Immature natural killer cell (primary cell): ENCODE measurements around the gene THSD4. TPM values are rescaled to one million over a fixed set of nuclear protein-coding genes. Genes with fewer than 3 reads are reported as not detected.

ENCODE experiments used
- DNase-seq, 3 donors: peaks; one replicate each; pipeline ENCODE4 v3.0.0; 2022; ENCODE audit warnings: mixed read lengths in 1 of 3
- H3K27ac Mint-ChIP-seq, 6 donors: one replicate each; pipeline ENCODE4 v1.8.0; 2020; ENCODE audit warnings: mixed read lengths in 6 of 6, mild to moderate bottlenecking in 5 of 6, inconsistent platforms in 4 of 6, moderate library complexity in 3 of 6
- H3K27me3 Mint-ChIP-seq, 3 donors: one replicate each; pipeline ENCODE4 v1.8.0; 2020 to 2021; ENCODE audit warnings: low read depth in 3 of 3, mild to moderate bottlenecking in 3 of 3, mixed read lengths in 3 of 3, moderate library complexity in 3 of 3, inconsistent platforms in 1 of 3
- H3K36me3 Mint-ChIP-seq, 3 donors: one replicate each; pipeline ENCODE4 v1.8.0; 2020; ENCODE audit warnings: mixed read lengths in 3 of 3, inconsistent platforms in 2 of 3, mild to moderate bottlenecking in 2 of 3
- H3K4me1 Mint-ChIP-seq, 2 donors: one replicate each; pipeline ENCODE4 v1.8.0; 2020; ENCODE audit warnings: inconsistent platforms in 2 of 2, mild to moderate bottlenecking in 2 of 2, mixed read lengths in 2 of 2, moderate library complexity in 1 of 2
- H3K4me3 Mint-ChIP-seq, 5 donors: one replicate each; pipeline ENCODE4 v1.8.0; 2020; ENCODE audit warnings: mild to moderate bottlenecking in 5 of 5, mixed read lengths in 5 of 5, inconsistent platforms in 3 of 5, moderate library complexity in 3 of 5
- H3K9me3 Mint-ChIP-seq, 6 donors: one replicate each; pipeline ENCODE4 v1.8.0; 2020; ENCODE audit warnings: mild to moderate bottlenecking in 6 of 6, mixed read lengths in 6 of 6, inconsistent platforms in 4 of 6, moderate library complexity in 3 of 6
- polyA plus RNA-seq, 3 donors: library from polyadenylated mRNA; unstranded; fragments of 300-500 nt; fragmentation: Illumina TruSeq; gene quantifications; one replicate each; pipeline ENCODE4 v1.2.3, GENCODE V29; 2021

Gene THSD4
- polyA plus RNA-seq, 3 donors from 2014 or later: not detected

DNA sequence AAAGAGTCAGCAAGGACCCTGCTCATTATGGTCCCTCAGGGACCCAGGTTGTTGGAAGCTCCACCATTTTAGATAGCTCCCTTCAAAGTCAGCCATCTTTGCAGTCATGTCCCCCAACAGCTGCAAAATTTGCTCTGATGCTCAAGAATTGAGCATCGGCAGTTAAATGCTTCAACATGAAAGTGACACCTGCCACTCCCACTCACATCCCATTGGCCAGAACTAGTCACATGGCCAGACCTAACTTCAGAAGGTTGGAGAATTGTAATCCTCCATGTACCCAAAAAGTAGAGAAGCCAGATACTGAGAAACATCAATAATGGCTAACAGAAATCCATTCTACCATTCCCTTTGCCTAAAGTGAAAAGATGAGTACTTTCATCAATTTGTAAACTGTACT lies 523.6 kb downstream of the THSD4 start:
- no peaks in the 10 kb centered on the region for H3K36me3 Mint-ChIP-seq
- no peaks in the 10 kb centered on the region for H3K4me1 Mint-ChIP-seq
- peaks cover 0 to 1% (median 0%) of the 10 kb centered on the region in 6 donors for H3K9me3 Mint-ChIP-seq
- peaks cover 2 to 8% (median 2%) of the 10 kb centered on the region in 3 donors for H3K27me3 Mint-ChIP-seq
- H3K4me3 Mint-ChIP-seq: no peak overlapping the region
- DNase-seq: no peak
- no peak overlapping the region for H3K27ac Mint-ChIP-seq

GRCh38 chr15:71639471-71639870 lies 524.2 kb downstream of the THSD4 start:
- no peak for DNase-seq
- Mint-ChIP-seq H3K27me3 (peaks cover 2 to 11% (median 4%) of the 10 kb centered on the region in 3 donors), H3K36me3 (no peaks in the 10 kb centered on the region), H3K4me1 (no peaks in the 10 kb centered on the region), H3K4me3 (no peak overlapping the region), H3K9me3 (peaks cover 0 to 1% (median 0%) of the 10 kb centered on the region in 6 donors), H3K27ac (no peak overlapping the region)

GRCh38 chr15:71643918-71644317 lies 528.6 kb downstream of the THSD4 start:
- H3K27me3 Mint-ChIP-seq: peaks cover 0 to 10% (median 5%) of the 10 kb centered on the region in 3 donors
- H3K27ac Mint-ChIP-seq: no peak overlapping the region
- H3K36me3 Mint-ChIP-seq: no peaks in the 10 kb centered on the region
- H3K9me3 Mint-ChIP-seq: no peaks in the 10 kb centered on the region
- H3K4me3 Mint-ChIP-seq: no peak overlapping the region
- no peak for DNase-seq
- H3K4me1 Mint-ChIP-seq: no peaks in the 10 kb centered on the region

DNA sequence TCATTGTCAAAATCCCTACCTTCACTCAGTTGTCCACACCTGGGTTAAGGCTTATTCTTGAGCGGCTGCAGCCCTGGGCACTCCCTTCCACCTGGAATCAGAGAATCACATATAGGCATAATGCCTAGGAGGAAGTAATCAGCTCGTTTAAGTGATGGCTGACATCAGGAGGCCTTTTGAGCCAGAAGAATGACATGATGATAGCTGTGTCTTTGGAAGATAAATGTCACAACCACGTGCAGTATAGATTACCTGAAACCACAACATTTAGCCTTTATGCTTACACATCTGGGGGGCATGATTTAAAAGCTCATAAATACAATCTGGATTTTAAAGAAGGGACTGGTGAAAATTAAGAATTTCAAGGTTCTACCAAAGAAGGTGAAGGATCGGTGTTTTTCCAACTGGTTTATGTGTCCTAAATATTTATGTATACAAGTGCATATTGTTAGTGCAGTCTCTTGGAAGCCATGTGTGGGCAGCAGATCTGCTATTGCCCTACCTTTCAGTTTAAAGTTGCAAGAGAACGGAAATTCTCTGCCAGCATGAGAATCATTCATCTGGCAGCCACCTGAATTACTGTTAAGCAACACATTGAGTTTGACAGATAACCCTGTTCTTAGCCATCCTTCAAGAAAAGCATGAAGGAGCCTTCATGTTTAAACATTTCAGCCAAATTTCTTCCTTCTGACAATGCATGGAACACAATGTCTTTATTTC lies 531.7 kb downstream of the THSD4 start:
- H3K27ac Mint-ChIP-seq: no peak overlapping the region
- DNase-seq: no peak
- no peaks in the 10 kb centered on the region for H3K36me3 Mint-ChIP-seq
- H3K9me3 Mint-ChIP-seq: no peaks in the 10 kb centered on the region
- peaks cover 0 to 10% (median 6%) of the 10 kb centered on the region in 3 donors for H3K27me3 Mint-ChIP-seq
- no peaks in the 10 kb centered on the region for H3K4me1 Mint-ChIP-seq
- H3K4me3 Mint-ChIP-seq: no peak overlapping the region

DNA sequence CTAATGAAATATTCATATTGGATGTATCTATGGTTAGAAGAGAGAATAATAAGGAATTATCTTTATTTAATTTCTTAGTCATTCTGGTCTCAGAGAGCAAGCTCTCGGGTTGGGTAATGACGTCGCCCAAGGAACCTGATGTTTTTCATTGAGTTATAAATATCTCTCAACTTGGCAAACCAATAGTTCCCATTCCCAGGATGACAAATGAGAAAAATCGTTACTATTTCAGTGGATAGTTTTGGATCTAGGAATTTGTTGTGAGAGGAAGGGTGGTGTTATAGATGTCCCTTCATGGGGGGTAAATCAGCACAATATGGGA lies 532.2 kb downstream of the THSD4 start:
- Mint-ChIP-seq H3K27me3 (peaks cover 0 to 10% (median 8%) of the 10 kb centered on the region in 3 donors), H3K27ac (no peak overlapping the region), H3K9me3 (no peaks in the 10 kb centered on the region), H3K36me3 (no peaks in the 10 kb centered on the region), H3K4me1 (no peaks in the 10 kb centered on the region), H3K4me3 (no peak overlapping the region)
- no peak for DNase-seq

DNA sequence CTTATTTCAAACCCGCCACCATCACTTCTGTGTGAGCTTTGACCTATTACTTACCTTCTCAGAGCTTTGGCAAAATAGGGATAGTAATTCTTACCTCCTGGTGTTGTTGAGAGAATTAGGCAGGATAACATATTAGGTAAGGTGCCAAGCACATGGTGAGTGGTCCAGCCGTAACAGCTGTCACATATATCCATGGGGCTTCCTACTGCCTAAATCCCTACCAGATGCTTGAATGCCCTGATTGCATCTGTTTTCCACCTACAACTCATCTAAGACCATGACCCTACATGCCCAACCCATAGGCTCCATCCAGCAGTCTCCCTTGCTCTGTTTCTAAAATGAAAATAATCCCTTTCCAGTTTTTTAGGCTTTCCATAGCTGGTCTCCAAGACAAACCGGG lies 532.8 kb downstream of the THSD4 start:
- no peak for DNase-seq
- no peak overlapping the region for H3K27ac Mint-ChIP-seq
- H3K4me1 Mint-ChIP-seq: no peaks in the 10 kb centered on the region
- H3K4me3 Mint-ChIP-seq: no peak overlapping the region
- peaks cover 1 to 10% (median 7%) of the 10 kb centered on the region in 3 donors for H3K27me3 Mint-ChIP-seq
- no peaks in the 10 kb centered on the region for H3K9me3 Mint-ChIP-seq
- no peaks in the 10 kb centered on the region for H3K36me3 Mint-ChIP-seq

- H3K36me3 Mint-ChIP-seq: no peaks in the 10 kb centered on the region
- no peaks in the 10 kb centered on the region for H3K9me3 Mint-ChIP-seq
These were observed 534.6 kb downstream of the THSD4 start for GRCh38 chr15:71649894-71650293.

DNA sequence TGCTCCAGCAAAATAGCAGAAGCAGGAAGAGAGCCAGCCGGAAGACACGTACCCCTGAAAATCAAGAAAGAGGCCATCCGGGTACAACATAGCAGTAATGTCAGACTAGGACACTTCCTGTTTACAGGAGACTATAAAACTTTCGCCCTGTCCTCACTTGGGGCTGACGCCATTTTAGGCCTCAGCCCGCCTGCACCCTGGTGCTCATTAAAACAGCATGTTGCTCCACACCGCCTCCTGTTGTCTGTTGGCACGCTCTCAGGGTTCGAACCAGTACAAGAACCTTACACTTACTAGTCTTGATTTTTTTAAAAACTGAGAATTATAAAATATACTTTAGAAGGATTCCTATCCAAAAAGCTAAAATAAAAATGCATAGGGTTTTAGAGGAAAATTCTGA lies 535.3 kb downstream of the THSD4 start:
- no peaks in the 10 kb centered on the region for H3K9me3 Mint-ChIP-seq
- no peak for DNase-seq
- H3K27ac Mint-ChIP-seq: no peak overlapping the region
- no peaks in the 10 kb centered on the region for H3K4me1 Mint-ChIP-seq
- peaks cover 3 to 5% (median 4%) of the 10 kb centered on the region in 3 donors for H3K27me3 Mint-ChIP-seq
- H3K4me3 Mint-ChIP-seq: no peak overlapping the region
- H3K36me3 Mint-ChIP-seq: no peaks in the 10 kb centered on the region

More at GRCh38 chr15:71649894-71650293, 534.6 kb downstream of the THSD4 start:
- Mint-ChIP-seq H3K27ac (no peak overlapping the region), H3K4me3 (no peak overlapping the region), H3K27me3 (peaks cover 3 to 7% (median 4%) of the 10 kb centered on the region in 3 donors), H3K4me1 (no peaks in the 10 kb centered on the region)
- no peak for DNase-seq

- Mint-ChIP-seq H3K27ac (no peak overlapping the region), H3K27me3 (peaks cover 3 to 4% (median 3%) of the 10 kb centered on the region in 3 donors), H3K36me3 (no peaks in the 10 kb centered on the region), H3K9me3 (no peaks in the 10 kb centered on the region), H3K4me3 (no peak overlapping the region), H3K4me1 (no peaks in the 10 kb centered on the region)
- DNase-seq: no peak
These were observed 536.5 kb downstream of the THSD4 start for GRCh38 chr15:71651750-71652186.

DNA sequence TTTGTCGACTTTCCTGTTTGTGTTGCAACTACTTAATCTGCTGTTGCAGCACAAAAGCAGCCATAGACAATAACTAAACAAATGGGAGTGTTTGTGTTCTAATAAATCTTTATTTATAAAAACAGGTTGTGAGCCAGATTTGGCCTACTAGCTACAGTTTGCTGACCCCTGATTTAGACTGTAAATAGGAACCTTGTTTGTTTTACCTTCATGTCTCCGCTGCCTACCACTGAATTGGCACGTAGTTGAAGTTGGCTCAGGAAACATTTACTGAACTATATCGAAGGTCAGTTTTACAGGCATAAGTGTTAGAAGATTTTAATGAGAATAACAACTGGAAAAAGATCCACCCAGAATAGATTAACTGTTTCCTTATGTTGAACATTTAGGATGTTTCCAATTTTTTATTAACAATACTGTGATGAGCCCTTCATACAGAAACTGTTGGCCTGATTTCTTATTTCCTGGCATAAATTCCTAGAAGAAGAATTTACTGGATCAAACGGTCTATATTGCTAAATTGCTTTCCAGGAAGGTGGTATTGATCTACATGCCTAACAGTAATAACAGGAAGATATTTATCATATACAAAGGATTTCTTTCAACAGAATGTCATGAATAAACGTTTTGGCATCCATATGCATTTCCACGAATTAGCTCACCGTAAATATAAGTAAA lies 538.9 kb downstream of the THSD4 start:
- Mint-ChIP-seq H3K27ac (no peak overlapping the region), H3K36me3 (no peaks in the 10 kb centered on the region), H3K4me1 (no peaks in the 10 kb centered on the region), H3K27me3 (peaks cover 0 to 4% (median 3%) of the 10 kb centered on the region in 3 donors), H3K9me3 (no peaks in the 10 kb centered on the region), H3K4me3 (no peak overlapping the region)
- no peak for DNase-seq

GRCh38 chr15:71654720-71655174 lies 539.5 kb downstream of the THSD4 start:
- no peak for DNase-seq
- Mint-ChIP-seq H3K4me3 (no peak overlapping the region), H3K27ac (no peak overlapping the region), H3K4me1 (no peaks in the 10 kb centered on the region), H3K9me3 (no peaks in the 10 kb centered on the region), H3K27me3 (peaks cover 0 to 4% (median 3%) of the 10 kb centered on the region in 3 donors), H3K36me3 (no peaks in the 10 kb centered on the region)

GRCh38 chr15:71656425-71656824 lies 541.2 kb downstream of the THSD4 start:
- DNase-seq: no peak
- no peak overlapping the region for H3K4me3 Mint-ChIP-seq
- no peak overlapping the region for H3K27ac Mint-ChIP-seq
- H3K36me3 Mint-ChIP-seq: no peaks in the 10 kb centered on the region
- H3K4me1 Mint-ChIP-seq: no peaks in the 10 kb centered on the region
- peaks cover 0 to 4% (median 3%) of the 10 kb centered on the region in 3 donors for H3K27me3 Mint-ChIP-seq
- no peaks in the 10 kb centered on the region for H3K9me3 Mint-ChIP-seq

DNA sequence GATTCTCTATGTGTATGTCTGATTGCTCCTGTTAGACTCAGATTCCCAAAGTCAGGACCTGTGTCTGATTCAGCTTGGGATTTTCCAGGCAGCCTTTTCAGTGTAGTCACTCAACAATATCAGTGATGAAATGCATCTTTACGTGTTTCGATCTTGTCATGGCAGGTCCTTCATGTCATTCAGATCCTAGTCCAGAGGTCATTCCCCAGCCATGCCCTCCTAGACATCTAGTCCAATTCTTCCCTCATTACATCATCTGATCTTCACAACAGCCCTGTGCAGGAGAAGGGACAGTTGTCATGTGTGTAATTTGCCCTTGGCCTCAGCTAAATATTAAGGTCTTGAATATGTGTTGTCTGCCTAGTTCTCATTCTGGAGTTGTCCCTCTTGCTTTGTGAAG lies 541.9 kb downstream of the THSD4 start:
- Mint-ChIP-seq H3K9me3 (no peaks in the 10 kb centered on the region), H3K27me3 (peaks cover 0 to 4% (median 0%) of the 10 kb centered on the region in 3 donors), H3K36me3 (no peaks in the 10 kb centered on the region), H3K4me1 (no peaks in the 10 kb centered on the region), H3K27ac (no peak overlapping the region), H3K4me3 (no peak overlapping the region)
- DNase-seq: no peak

- no peaks in the 10 kb centered on the region for H3K9me3 Mint-ChIP-seq
- DNase-seq: no peak
- H3K4me3 Mint-ChIP-seq: no peak overlapping the region
- H3K27ac Mint-ChIP-seq: no peak overlapping the region
- no peaks in the 10 kb centered on the region for H3K36me3 Mint-ChIP-seq
- peaks cover 1 to 4% (median 2%) of the 10 kb centered on the region in 3 donors for H3K27me3 Mint-ChIP-seq
- no peaks in the 10 kb centered on the region for H3K4me1 Mint-ChIP-seq
These were observed 542.8 kb downstream of the THSD4 start for GRCh38 chr15:71658036-71658435.
